ENCODE results near the gene CPED1.
"Not testable (repeated sequence)": the region's sequence is repeated elsewhere in the genome, so short reads cannot be mapped to it uniquely, and the experiment has no call there.

The CPED1 gene

DNA sequence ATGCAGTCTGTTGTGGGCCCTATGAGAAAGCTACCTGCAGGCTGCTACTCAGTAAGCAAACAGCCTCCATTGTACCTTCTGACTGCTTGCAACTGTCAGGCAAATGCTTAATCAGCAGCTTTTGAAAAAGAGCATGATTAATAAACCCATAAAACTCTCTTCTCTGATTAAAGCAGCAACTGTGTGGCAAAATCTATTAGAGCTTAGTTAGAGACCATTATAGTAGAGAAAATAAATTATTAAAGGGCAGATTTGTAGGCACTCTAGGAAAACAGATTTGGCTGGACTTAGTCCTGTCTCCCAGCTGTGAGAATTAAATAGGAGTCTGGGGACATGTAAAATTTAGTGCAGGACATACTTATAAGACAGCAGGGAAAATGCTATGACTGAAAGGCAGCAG lies 207.8 kb downstream of the CPED1 start:
- no peak for DNase-seq

DNA sequence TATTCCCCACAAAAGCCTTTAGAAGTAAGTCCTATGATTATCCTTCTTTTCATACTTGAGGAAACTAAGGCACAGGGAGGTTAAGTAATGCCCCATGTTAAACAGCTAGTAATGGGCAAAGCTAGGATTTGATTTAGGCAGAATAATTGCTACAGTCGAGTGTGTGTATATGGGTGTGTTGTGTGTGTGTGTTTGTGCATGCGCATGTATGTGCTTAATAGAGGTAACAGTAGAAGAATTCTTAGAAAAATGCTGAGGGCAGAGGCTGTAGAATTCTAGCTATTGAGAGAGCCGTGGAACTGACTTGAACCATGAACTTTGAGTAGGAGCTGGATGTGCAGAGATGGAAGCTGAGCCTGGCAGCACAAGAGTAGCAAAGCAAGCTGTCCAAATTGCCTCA lies 208.9 kb downstream of the CPED1 start:
- DNase-seq, result no peak

- DNase-seq, result no peak
These were observed 210.0 kb downstream of the CPED1 start for GRCh38 chr7:121198502-121198901.

DNA sequence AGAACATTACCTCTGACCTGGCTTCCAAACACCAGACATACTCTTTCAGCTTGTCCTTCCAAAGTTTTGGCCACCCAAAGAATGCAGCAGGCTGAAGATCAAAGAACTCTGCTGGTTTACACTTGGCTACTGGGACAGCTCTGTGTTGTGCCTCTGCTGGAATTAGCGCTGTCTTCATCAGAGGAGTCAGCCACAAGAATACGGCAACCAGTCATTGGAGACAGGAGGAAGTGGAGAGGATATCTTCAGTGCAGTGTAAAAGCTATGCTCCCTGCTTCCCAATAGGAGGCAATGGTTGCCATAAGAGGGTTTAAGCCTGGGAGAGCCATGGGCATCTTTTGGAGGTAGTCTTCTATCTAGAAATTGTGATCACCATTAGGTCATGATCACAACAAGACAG lies 213.6 kb downstream of the CPED1 start:
- DNase-seq, result no peak

- DNase-seq, result no peak
These were observed 214.3 kb downstream of the CPED1 start for GRCh38 chr7:121202834-121203233.

DNA sequence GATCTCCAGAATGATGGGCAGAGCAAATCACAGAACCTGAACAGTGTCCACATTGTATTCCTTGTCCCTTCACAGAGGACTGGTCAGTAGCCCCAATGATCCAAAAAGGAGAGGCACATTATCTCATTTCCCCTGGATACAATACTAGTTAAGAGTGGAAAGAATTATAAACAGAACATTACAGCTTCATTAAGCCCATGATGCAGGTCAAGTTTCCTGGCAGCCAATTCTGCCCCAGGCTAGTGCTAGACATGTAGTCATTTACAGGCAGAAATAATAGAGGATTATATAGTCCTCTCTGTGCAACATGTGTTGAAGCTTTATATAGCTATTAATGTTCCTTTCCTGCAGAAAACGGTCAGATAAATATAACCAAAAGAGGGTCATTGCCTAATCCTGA lies 216.0 kb downstream of the CPED1 start:
- no peak for DNase-seq

DNA sequence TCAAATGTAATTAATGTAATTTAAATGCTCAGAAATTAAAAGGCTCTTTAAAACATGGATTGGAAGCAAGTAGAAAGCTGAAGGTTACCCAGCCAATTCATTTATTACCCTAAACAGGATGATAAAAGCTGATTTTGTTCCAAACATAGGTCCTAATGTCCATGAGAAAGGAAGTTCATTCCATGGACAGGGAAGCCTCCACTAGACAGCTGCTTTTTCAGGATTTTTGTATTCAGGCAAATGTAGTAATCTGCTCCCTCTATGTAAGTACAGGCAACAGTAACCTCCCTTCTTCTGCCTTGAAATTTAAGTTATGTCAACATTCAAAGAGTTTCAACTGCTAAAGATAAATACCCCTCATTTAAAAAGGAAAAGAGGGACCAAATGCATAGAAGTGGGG lies 217.3 kb downstream of the CPED1 start:
- no peak for DNase-seq

DNA sequence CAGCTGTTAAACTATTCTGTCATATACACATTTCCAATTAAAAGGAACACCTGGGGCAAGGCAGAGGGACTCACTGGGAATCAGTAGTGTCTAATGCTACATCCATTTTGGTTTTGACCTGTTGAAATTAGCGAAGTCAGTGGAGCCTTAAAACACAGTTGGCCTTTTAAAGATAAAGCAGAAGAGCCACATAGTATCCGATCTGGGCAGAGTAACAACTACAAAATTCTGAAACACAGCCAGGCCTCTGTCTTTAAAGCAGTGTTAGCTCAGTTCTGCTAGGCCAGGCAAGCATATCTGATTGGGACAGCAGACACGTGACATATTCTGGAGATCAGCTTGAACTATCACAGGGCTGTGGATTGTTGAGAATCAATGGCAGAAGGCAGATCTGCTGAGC lies 222.7 kb downstream of the CPED1 start:
- DNase-seq, result no peak

GRCh38 chr7:121212036-121212435 lies 223.5 kb downstream of the CPED1 start:
- DNase-seq, result no peak

- no peak for DNase-seq
These were observed 226.1 kb downstream of the CPED1 start for GRCh38 chr7:121214657-121215056.

DNA sequence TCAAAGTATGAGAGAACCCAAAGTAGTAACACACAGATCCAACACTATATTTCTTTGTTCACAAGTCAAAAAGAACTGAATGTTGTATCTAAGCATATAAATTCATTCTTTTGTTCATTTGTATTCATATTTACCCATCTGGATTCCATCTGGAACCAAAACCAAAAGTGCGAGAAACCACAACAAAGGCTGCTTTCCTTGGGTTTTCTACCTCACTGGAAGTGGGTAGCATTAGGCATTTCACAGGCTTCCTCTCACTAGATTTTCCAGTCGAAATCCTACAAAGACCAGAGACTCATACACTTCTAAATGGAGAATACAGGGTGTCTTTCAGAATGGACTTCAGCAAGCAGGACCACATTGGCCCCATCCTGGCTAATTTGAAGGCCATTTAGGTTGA lies 230.5 kb downstream of the CPED1 start:
- DNase-seq, result no peak

DNA sequence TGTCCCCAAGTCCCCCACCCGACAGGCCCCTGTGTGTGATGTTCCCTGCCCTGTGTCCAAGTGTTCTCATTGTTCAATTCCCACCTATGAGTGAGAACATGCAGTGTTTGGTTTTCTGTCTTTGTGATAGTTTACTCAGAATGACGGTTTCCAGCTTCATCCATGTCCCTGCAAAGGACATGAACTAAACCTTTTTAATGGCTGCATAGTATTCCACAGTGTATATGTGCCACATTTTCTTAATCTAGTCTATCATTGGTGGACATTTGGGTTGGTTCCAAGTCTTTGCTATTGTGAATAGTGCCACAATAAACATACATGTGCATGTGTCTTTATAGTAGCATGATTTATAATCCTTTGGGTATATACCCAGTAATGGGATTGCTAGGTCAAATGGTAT lies 232.6 kb downstream of the CPED1 start:
- not testable (repeated sequence) for DNase-seq

GRCh38 chr7:121228779-121229178 lies 240.3 kb downstream of the CPED1 start:
- DNase-seq, result no peak

DNA sequence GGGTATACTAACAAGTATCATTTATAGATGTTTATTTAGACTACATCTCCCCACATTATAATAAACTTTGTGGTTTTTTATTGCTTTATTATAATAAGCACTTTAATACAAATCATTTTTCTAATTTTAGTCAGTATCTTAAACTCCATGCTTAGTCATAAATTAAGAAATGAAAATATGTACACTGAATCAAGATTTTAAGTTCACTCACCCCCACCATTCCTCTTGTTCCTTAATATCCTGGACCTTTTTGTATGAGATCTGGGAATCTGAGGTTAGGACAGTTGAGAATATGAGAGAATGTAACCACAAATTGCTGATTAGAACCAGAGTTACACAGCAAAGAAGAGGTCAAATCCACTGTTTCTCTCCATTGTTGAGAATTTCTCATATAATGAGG lies 246.7 kb downstream of the CPED1 start:
- no peak for DNase-seq

GRCh38 chr7:121237601-121238000 lies 249.1 kb downstream of the CPED1 start:
- DNase-seq, result no peak

DNA sequence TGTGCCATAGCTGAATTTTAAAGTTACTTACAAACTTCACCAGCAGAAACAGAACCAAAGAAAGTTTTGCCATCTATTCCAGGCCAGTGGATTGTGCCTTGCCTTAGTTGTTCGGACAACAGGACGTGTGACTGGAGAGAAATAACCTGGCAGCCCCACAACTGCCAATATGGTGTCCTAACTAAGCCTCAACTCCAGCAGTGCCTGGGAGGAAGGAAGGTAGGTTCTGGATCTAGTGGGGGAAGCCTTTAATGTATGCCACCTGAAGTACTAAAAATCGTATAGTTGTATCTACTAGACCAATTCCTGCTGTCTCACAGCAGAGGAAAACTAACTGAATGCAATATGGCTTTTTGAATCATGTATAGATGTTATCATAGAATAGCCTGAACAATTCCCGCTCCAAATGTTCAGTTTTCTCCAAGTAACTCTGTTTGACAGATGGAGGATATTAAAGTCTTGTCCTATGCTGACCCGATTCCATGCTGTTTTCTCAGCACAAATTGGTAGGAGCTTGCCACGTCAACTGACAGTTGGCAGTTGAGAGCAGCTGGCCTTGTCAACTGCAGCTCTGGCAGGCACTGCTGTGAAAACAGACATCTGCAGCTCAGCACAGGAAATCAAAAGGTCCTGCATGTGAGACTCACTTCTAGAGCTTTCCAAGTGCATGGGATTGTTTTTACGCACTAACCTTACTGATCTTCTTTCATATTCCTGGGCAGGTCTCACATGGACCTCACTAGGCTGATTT lies 255.8 kb downstream of the CPED1 start:
- no peak for DNase-seq

DNA sequence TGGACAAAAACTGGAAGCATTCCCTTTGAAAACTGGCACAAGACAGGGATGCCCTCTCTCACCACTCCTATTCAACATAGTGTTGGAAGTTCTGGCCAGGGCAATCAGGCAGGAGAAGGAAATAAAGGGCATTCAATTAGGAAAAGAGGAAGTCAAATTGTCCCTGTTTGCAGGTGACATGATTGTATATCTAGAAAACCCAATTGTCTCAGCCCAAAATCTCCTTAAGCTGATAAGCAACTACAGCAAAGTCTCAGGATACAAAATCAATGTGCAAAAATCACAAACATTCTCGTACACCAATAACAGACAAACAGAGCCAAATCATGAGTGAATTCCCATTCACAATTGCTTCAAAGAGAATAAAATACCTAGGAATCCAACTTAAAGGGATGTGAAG lies 262.9 kb downstream of the CPED1 start:
- not testable (repeated sequence) for DNase-seq

DNA sequence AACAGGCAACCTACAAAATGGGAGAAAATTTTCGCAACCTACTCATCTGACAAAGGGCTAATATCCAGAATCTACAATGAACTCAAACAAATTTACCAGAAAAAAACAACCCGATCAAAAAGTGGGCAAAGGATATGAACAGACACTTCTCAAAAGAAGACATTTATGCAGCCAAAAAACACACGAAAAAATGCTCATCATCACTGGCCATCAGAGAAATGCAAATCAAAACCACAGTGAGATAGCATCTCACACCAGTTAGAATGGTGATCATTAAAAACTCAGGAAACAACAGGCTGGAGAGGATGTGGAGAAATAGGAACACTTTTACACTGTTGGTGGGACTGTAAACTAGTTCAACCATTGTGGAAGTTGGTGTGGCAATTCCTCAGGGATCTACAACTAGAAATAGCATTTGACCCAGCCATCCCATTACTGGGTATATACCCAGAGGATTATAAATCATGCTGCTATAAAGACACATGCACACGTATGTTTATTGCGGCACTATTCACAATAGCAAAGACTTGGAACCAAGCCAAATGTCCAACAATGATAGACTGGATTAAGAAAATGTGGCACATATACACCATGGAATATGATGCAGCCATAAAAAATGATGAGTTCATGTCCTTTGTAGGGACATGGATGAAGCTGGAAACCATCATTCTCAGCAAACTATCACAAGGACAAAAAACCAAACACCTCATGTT lies 264.2 kb downstream of the CPED1 start:
- not testable (repeated sequence) for DNase-seq

DNA sequence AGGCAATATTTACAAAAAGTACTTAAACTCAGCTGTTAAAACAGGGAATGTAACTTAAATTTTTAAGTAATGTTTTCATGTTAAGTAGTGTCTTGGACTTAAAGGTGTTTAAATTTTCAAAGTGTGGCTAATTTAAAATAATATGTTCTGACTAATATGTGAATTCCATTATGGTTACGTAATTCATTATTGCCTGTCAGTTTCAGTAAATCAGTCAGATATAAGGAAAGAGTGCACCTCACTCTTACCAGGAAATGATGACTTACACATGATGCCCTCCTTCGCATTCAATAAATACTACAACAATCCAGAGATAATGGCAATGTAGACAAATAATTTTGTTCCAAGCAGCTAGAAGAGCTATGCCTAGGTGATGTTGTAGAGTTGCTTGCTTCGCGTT lies 271.3 kb downstream of the CPED1 start:
- no peak for DNase-seq

DNA sequence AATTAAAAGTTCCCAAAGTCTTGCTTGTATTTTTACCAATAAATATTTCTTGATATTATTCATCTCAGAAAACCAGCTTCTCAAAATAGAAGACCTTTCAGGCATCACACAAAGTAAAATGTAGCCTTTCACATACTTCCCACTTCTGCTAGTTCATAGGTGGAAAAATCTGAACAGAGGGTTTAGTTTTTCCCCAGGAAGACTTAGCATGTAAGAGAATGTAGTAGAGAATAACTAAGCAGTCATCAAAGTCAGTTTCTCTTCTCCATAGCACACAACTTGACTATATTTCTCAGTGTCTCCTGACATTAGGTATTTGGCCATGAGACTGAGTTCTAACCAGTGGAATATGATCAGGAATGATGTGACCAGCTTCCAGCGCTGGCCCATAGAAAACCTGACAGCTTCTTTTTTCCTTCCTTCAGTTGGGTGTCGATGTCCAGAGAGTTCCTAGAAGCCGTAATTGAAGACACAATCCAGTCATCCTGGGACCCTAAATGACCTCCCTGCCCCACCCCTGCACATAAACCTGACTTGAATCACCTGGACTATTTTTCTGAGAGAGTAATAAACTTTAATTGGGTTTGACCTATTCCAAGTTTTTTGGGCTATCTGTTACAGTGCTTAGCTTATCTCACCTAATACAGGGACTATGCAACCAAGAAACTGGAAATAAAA lies 272.8 kb downstream of the CPED1 start:
- no peak for DNase-seq

DNA sequence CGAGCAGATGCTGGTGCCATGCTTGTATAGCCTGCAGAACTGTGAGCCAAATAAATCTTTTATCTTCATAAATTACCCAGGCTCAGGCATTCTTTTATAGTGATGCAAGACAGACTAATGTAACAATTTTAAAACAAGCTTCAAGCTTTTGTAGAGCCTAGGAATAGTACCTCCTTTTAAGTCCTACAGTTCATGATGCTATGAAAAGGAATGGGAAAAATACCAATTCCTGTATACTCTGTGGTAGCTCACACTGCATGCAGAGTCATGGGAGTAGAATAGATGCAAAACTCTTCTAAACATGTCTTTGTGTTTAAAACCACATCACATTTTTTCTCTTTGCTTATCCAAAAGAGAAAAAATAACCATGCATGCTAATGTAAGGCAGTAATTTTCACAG lies 273.7 kb downstream of the CPED1 start:
- DNase-seq, result no peak

DNA sequence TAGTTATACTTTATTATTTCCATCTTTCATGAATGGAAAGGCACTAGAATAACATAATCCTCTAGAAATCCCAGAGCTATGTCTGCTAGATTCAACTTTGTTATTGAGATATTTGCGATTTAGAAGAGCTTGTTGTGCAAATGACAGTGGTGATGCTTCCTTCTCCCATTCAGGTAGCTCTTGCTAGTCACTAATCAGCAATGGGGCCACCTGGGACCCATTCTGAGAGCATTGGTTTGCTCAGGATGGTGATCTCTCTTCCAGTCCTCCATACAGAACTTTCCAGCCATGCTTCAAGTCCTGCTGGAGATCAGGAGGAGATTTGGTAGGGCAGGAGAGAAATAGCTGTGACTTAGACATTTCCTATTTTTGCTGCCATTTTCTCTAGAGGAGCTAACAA lies 274.5 kb downstream of the CPED1 start:
- DNase-seq, result no peak

DNA sequence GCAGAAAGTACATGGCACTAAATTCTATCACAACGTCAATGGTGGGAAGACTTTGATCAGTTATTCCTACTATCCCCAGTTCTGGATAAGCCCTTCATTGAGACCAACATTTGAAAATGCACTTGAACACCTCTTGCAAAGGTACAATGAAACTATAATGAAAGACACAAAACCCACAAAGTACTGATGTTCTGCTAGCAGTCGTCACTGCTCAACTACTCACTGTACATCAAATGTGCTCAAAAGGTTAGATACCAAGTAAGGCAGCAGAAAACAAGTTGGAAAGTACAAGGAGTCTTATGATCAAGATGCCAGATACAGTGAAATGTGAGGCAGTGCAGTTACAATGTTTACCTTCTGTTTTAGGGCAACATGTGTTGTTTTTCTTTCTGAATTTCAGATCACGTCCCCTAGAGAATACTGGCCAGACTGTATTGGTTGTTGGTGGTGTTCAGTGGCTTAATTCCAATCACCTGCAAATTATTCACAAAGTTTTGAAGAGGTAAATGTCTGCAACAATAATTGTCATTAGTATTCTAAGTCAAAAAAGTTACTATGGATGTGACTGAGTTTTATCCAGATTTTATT lies 277.9 kb downstream of the CPED1 start:
- DNase-seq, result no peak

- DNase-seq, result no peak
These were observed 279.1 kb downstream of the CPED1 start for GRCh38 chr7:121267612-121268011.

All from NCI-H187 treated with DMSO at 0.1 percent for 48 hours (cell line).